Loucy (cell line): ENCODE results near the gene RAPGEF2.

Source experiments
- EZH2phosphoT487 ChIP-seq: fragments of 200-600 bp; IDR thresholded peaks from 2 replicates; pipeline ENCODE4 v1.6.1; 2018; ENCODE audit warnings: antibody characterized with exemption, mild to moderate bottlenecking, moderate library complexity, borderline replicate concordance
- TF ChIP-seq, protein P1 (sequence below): fragments of 200-600 bp; sonication (generic); conservative IDR thresholded peaks from 2 replicates; pipeline ENCODE4 v1.5.1; 2014; ENCODE audit warnings: mild to moderate bottlenecking, antibody characterized with exemption, low read length

DNA sequence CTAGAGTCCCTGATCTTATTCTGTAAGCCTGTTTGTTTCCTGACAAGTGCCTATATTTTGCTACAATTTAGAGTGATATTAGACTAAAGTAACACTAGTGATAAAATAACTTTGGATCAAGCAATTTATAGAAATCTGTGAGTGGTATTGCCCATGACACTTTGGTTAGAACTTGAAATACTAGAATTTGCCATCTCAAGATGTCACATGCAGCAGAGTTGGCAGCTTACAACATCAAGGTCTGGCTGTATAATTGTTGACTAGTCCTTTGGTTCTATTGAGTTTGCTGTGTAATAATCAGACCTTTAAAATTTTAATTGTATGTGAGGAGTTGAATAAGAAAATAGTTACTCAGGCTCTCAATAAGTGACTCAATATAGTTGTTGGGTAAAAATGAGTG is 167.1 kb downstream of the RAPGEF2 start:
- TF ChIP-seq, protein P1, sequence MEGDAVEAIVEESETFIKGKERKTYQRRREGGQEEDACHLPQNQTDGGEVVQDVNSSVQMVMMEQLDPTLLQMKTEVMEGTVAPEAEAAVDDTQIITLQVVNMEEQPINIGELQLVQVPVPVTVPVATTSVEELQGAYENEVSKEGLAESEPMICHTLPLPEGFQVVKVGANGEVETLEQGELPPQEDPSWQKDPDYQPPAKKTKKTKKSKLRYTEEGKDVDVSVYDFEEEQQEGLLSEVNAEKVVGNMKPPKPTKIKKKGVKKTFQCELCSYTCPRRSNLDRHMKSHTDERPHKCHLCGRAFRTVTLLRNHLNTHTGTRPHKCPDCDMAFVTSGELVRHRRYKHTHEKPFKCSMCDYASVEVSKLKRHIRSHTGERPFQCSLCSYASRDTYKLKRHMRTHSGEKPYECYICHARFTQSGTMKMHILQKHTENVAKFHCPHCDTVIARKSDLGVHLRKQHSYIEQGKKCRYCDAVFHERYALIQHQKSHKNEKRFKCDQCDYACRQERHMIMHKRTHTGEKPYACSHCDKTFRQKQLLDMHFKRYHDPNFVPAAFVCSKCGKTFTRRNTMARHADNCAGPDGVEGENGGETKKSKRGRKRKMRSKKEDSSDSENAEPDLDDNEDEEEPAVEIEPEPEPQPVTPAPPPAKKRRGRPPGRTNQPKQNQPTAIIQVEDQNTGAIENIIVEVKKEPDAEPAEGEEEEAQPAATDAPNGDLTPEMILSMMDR, result no peak
- no peak for TF ChIP-seq EZH2phosphoT487
